KOPT-K1 (cell line): ENCODE measurements around the gene SLC25A43.
"Not testable (repeated sequence)": the region's sequence is repeated elsewhere in the genome, so short reads cannot be mapped to it uniquely, and the experiment has no call there.

ENCODE experiments used
- H3K27ac ChIP-seq: fragments of 200-600 bp; sonication (generic); 2 replicates; pipeline ENCODE4 v1.5.1; 2016; ENCODE audit warnings: antibody characterized with exemption, mild to moderate bottlenecking, low read depth, low read length; ENCODE audit not compliant: poor library complexity, severe bottlenecking
- H3K36me3 ChIP-seq: fragments of 200-600 bp; sonication (generic); 2 replicates; pipeline ENCODE4 v1.5.1; 2017; ENCODE audit warnings: antibody characterized with exemption, mild to moderate bottlenecking, low read length, moderate library complexity; ENCODE audit not compliant: insufficient read depth
- H3K9me3 ChIP-seq: fragments of 200-600 bp; sonication (generic); 2 replicates; pipeline ENCODE4 v1.5.1; 2017; ENCODE audit warnings: antibody characterized with exemption, low read length, mild to moderate bottlenecking; ENCODE audit not compliant: insufficient read depth, poor library complexity, severe bottlenecking

The SLC25A43 gene

DNA sequence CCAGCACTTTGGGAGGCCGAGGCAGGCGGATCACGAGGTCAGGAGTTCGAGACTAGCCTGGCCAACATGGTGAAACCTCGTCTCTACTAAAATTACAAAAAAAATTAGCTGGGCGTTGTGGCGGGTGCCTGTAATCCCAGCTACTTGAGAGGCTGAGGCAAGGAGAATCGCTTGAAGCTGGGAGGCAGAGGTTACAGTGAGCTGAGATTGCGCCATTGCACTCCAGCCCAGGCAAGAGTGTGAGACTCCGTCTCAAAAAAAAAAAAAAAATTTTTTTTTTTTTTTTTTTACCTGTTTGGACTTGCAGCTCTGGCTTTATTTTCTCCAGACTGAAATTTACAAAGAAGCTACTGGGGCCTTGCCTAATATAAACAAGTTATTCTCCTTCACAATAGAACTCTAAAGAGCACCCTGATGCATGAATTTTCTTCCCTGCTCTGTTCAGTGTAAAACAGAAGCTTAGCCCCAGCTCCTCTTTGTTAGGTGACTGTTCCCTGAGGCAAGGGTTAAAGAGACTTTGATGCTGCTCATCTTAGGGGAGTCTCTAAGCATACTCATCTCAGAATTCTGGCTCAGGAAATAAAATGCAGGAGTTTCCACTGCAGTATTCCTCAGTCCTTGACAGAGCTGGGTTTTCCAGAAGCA is 94.8 kb downstream of the SLC25A43 start:
- H3K36me3 ChIP-seq, H3K9me3 ChIP-seq, H3K27ac ChIP-seq: not testable (repeated sequence)

DNA sequence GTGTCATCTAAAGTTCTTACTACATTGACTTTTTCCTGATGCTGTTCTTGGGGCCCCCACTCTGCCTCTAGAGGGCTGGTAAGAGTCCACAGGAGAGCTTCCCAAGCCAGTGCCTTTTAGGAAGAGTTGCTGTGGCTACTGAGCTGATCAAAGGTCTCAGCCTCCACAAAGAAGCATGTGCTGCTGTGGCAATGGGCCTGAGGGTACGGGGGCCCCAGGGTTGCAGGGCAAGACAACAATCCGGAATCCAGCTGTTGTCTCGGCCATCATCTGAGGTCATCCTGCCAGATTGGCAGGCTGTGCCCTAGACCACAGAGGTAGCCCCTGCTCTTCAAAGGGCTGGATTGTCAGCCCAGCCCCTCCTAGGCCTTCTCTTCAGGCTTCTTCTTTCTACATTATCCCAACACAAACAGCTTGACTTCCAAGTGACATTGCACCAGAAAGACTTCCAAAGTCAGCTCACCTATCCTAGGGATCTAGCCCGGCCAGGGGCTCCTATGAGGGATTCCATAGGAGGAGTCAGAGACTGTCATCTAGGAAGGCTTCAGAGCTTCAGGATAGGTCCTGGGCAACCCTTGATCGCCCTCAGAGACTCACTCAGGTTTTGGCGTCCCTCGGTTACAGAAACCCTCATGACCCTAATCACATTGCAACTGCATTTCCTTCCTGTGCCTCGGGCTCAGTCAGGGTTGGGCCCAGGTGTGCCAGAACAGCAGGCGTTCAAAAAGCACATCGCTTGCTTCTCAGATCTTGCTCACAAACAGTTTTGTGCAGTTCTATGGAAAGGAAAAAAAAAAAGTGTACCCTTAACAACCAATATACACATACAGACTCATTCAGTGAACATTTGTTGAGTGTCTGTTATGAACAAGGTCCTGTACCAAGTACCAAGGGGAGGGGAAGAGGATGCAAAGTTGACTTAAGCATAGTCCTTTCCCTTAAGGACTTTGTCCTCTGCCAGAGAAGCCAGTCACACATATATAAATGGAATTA is 96.9 kb downstream of the SLC25A43 start:
- peak overlapping the region; percentile 78 for H3K27ac ChIP-seq
- no peaks in the 10 kb centered on the region for H3K9me3 ChIP-seq
- H3K36me3 ChIP-seq, result no peaks in the 10 kb centered on the region

DNA sequence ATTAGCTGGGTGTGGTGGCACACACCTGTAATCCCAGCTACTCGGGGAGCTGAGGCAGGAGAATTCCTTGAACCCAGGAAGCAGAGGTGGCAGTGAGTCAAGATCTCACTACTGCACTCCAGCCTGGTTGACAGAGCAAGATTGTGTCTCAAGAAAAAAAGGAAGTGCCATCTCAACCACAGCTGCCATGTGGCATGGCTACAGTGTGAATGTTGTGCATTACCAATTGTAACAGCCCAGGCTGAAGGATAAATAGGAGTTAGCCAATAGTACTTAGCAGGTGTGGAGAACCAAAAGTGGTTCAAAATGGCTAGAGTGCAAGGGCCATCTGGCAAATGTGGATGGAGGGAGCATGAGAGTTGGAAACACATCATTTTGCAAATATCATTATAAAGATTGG is 98.0 kb downstream of the SLC25A43 start:
- no peaks in the 10 kb centered on the region for H3K9me3 ChIP-seq
- peak overlapping the region; percentile 78 for H3K27ac ChIP-seq
- no peaks in the 10 kb centered on the region for H3K36me3 ChIP-seq

DNA sequence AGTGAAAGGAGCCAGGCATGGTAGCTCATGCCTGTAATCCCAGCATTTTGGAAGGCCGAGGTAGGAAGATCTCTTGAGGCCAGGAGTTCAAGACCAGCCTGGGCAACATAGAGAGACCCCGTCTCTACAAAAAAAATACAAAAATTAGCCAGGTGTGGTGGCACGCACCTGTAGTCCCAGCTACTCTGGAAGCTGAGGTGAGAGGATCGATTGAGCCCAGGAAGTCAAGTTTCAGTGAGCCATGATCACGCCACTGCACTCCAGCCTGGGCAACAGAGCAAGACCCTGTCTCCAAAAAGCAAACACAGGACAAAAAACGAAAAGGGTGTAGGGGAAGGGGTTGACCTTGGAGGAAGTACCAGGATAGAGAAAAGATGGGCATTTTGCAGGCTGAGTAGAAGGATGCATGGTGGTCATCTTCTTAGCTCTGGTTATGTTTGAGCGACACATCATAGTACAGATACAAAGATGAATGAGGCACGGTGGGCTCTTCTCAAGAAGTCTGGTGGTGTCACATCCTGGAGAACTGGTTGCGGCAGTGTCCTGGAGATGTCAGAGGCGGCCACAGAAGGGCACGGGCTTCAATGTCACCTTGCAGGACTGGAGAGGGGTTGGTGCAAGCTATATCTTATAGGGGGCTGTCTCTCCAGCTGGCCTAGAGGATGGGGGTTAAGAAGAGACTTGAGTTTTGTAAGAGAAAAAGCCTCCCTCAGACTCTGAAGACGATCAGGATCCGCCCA is 101.1 kb downstream of the SLC25A43 start:
- H3K27ac ChIP-seq, result no peak overlapping the region
- no peaks in the 10 kb centered on the region for H3K36me3 ChIP-seq
- H3K9me3 ChIP-seq, result no peaks in the 10 kb centered on the region

DNA sequence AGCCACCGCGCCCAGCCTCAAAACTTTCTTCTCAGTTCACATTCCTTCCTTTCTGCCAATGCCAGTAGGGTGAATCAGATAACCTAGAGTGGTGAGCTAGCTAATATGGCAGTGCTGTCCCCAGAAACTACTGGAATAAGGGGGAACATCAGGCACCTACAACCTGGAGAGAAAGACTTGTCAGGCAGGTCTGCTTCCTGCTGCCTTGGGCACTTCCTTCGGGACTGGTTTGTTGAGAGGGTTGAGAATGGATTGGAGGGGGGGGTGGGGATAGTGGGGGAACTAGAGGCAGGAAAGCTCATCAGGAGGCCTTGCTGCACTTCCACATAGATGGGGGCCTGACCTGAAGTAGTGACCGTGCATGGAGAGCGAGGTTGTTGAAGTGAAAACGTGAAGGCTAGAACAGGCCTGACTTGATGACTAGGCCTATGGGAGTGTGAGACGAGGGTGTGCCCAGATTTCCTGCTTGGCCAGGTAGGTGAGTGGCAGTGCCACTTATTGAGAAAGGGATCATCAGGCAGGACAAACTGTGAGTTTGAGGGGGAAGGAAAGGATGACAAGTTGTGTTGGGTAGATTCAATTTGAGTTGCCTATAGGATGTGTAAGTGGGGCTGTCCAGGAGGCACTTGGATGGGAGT is 102.5 kb downstream of the SLC25A43 start:
- no peak overlapping the region for H3K27ac ChIP-seq
- no peaks in the 10 kb centered on the region for H3K36me3 ChIP-seq
- no peaks in the 10 kb centered on the region for H3K9me3 ChIP-seq

DNA sequence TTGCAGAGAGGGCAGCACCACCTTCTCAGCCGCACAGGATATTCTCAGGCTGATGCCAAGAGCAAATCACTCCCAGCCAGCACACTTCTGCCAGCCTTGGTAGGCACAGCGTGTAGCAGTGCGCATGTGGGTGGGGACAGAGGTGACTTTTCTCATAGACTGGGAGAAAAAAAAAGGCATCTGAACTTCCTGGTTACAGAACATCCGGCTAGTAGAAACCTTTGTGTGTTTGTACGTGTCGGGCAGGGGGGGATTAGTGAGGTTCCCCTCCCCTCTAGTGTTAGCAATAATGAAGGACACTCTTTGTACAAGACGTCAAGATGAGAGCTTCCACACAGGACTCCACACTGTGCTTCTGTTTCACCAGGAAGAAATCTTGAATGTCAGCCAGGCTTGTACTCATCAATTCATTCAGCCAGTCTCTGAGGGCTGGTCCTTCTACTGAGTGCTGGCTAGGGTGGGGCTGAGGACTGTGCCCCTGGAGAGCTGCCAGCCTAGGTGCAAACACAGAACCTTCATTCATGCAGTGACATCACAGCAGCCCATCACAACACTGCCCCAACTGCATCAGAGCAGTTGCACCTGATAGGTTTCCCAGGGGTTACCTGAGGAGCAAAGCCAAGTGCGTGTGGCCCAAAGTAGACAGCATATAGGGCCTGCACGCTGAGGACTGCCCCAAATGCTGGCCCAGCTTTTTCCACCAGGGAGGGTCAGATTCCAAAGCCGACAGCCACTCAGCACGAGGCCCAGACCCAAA is 103.8 kb downstream of the SLC25A43 start:
- Histone ChIP-seq H3K27ac (no peak overlapping the region), H3K9me3 (no peaks in the 10 kb centered on the region), H3K36me3 (no peaks in the 10 kb centered on the region)

DNA sequence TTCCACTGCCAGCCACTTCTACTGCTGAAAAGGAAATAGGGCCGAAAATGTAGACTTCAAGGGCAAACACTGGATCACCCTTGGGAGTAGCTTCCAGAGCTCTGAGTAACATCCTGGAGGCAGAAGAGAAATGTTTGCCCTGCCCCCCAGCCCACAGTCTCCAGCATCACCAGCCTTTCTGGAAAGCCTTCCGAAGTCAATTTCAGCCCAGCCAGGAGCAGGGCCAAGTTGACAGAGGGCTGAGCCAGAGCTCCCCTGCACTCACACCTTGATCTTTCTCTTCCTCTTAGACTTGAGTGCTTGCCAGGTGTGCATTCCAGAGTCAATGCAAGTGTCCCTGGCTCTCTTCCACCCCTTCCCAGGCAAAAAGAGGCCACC is 104.3 kb downstream of the SLC25A43 start:
- no peak overlapping the region for H3K27ac ChIP-seq
- H3K36me3 ChIP-seq, result no peaks in the 10 kb centered on the region
- H3K9me3 ChIP-seq, result no peaks in the 10 kb centered on the region
